Transverse colon (tissue), 4 donors: ENCODE data around the gene MOV10L1.

ENCODE experiments used
- POLR2AphosphoS5 ChIP-seq, 3 donors: sonication (generic); formaldehyde crosslinking; IDR thresholded peaks; one replicate each; pipeline ENCODE4 v1.6.1; 2016; ENCODE audit warnings: antibody characterized with exemption in 3 of 3
- TF ChIP-seq, protein P1 (sequence below), 5 experiments: fragments of 200-600 bp in 3 of 5; fragments of 450-650 bp in 2 of 5; sonication (generic) in 3 of 5; IDR thresholded peaks; 1 replicate in 2 of 5; 2 replicates in 3 of 5; pipeline ENCODE4 v1.5.1; 2016 to 2017; ENCODE audit warnings: antibody characterized with exemption in 5 of 5, inconsistent platforms in 3 of 5, mild to moderate bottlenecking in 2 of 5, moderate library complexity in 1 of 5

GRCh38 chr22:50080077-50080465, 9.7 kb upstream of the MOV10L1 start:
- no peak for TF ChIP-seq POLR2AphosphoS5 (IDR thresholded peaks at IDR 0.05)
- TF ChIP-seq, protein P1, sequence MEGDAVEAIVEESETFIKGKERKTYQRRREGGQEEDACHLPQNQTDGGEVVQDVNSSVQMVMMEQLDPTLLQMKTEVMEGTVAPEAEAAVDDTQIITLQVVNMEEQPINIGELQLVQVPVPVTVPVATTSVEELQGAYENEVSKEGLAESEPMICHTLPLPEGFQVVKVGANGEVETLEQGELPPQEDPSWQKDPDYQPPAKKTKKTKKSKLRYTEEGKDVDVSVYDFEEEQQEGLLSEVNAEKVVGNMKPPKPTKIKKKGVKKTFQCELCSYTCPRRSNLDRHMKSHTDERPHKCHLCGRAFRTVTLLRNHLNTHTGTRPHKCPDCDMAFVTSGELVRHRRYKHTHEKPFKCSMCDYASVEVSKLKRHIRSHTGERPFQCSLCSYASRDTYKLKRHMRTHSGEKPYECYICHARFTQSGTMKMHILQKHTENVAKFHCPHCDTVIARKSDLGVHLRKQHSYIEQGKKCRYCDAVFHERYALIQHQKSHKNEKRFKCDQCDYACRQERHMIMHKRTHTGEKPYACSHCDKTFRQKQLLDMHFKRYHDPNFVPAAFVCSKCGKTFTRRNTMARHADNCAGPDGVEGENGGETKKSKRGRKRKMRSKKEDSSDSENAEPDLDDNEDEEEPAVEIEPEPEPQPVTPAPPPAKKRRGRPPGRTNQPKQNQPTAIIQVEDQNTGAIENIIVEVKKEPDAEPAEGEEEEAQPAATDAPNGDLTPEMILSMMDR (IDR thresholded peaks at IDR 0.05): no peak
